Peyer's patch (tissue), 4 donors: ENCODE data around the gene KCNQ1. TPM values are rescaled to one million over a fixed set of nuclear protein-coding genes. Genes with fewer than 3 reads are reported as not detected.

Experiments
- DNase-seq, 3 donors: peaks; one replicate each; pipeline ENCODE4 v3.0.0-alpha.2; 2017 to 2019
- H3K27ac ChIP-seq, 4 donors: fragments of 200-600 bp; sonication (generic); one replicate each; pipeline ENCODE4 v1.5.1; 2016 to 2019
- H3K27me3 ChIP-seq, 2 donors: fragments of 200-600 bp; sonication (generic); one replicate each; pipeline ENCODE4 v1.5.1; 2019
- H3K36me3 ChIP-seq, 3 donors: fragments of 200-600 bp; sonication (generic); one replicate each; pipeline ENCODE4 v1.5.1; 2016 to 2019
- H3K4me1 ChIP-seq, 4 donors: fragments of 200-600 bp; sonication (generic); one replicate each; pipeline ENCODE4 v1.5.1; 2016 to 2019
- H3K4me3 ChIP-seq, 4 donors: fragments of 200-600 bp; sonication (generic); 1 replicate in 3 of 4; 2 replicates in 1 of 4; pipeline ENCODE4 v1.5.1; 2016 to 2019; ENCODE audit warnings: mild to moderate bottlenecking in 1 of 4
- H3K9me3 ChIP-seq, 4 donors: fragments of 200-600 bp; sonication (generic); one replicate each; pipeline ENCODE4 v1.5.1; 2016 to 2019; ENCODE audit warnings: mild to moderate bottlenecking in 1 of 4
- POLR2A ChIP-seq, 2 donors: fragments of 450-650 bp; IDR thresholded peaks; one replicate each; pipeline ENCODE4 v1.5.1; 2017; ENCODE audit warnings: antibody characterized with exemption in 2 of 2, mild to moderate bottlenecking in 2 of 2, moderate library complexity in 2 of 2
- total RNA-seq, 4 donors: library from RNA; depleted of rRNA; stranded (reverse); fragments of >200 nt; gene quantifications; one replicate each; pipeline ENCODE4 v1.1.0, GENCODE V29; 2016
- TF ChIP-seq, protein P1 (sequence below), 6 experiments: fragments of 450-650 bp in 4 of 6; fragments of 200-600 bp in 2 of 6; sonication (generic) in 1 of 6; IDR thresholded peaks; one replicate each; pipeline ENCODE4 v1.5.1; 2017 to 2019; ENCODE audit warnings: antibody characterized with exemption in 6 of 6, mild to moderate bottlenecking in 3 of 6, moderate library complexity in 1 of 6

The KCNQ1 gene
- total RNA-seq, 4 donors from 2014 or later: 50.6 to 66.4 (median 54.2) TPM

DNA sequence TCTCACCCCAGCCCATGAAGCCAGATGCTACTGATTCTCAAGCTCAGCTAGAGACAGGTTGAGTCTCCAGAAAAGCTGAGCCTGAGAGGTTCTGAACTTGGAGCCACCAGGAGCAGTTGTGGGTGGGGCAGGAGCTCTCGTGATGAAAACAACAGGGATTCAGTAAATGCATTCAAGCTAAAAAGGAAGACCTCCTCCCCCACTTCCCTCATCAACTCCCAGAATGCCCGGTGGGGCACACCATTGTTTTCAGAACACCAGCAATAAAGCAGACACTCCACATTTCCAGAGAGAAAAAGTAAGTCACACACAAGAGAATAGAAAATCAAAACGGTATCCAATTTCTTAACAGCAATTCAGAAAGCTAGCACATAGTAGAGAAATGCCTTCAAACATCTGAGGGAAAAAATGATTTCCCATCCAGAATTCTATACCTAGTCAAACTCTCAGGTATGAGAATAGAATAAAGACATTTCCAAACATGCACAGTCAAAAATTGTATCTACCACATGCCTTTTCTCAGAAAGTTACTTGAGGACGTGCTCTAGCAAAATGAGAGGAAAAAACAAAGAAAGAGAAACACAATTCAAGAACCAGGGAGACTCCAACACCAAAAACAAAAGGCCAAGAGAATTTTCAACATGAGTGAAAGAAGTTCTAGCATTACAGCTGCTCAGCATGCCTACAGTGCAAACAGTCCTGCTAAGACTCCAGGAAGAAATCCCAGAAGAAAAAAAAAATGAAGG lies 383.9 kb downstream of the KCNQ1 start:
- Histone ChIP-seq H3K9me3 (peaks cover 0 to 6% (median 2%) of the 10 kb centered on the region in 4 donors), H3K4me3 (no peak overlapping the region), H3K27me3 (no peaks in the 10 kb centered on the region), H3K27ac (no peak overlapping the region), H3K36me3 (no peaks in the 10 kb centered on the region), H3K4me1 (peaks cover 0 to 17% (median 0%) of the 10 kb centered on the region in 4 donors)
- DNase-seq: no peak
- TF ChIP-seq POLR2A (IDR thresholded peaks at IDR 0.05): no peak
- TF ChIP-seq, protein P1, sequence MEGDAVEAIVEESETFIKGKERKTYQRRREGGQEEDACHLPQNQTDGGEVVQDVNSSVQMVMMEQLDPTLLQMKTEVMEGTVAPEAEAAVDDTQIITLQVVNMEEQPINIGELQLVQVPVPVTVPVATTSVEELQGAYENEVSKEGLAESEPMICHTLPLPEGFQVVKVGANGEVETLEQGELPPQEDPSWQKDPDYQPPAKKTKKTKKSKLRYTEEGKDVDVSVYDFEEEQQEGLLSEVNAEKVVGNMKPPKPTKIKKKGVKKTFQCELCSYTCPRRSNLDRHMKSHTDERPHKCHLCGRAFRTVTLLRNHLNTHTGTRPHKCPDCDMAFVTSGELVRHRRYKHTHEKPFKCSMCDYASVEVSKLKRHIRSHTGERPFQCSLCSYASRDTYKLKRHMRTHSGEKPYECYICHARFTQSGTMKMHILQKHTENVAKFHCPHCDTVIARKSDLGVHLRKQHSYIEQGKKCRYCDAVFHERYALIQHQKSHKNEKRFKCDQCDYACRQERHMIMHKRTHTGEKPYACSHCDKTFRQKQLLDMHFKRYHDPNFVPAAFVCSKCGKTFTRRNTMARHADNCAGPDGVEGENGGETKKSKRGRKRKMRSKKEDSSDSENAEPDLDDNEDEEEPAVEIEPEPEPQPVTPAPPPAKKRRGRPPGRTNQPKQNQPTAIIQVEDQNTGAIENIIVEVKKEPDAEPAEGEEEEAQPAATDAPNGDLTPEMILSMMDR (IDR thresholded peaks at IDR 0.05): no peak

GRCh38 chr11:2830030-2830812 lies 385.4 kb downstream of the KCNQ1 start:
- H3K27me3 ChIP-seq: no peaks in the 10 kb centered on the region
- no peak for TF ChIP-seq POLR2A (IDR thresholded peaks at IDR 0.05)
- TF ChIP-seq, protein P1 (IDR thresholded peaks at IDR 0.05): no peak
- no peak for DNase-seq
- H3K36me3 ChIP-seq: no peaks in the 10 kb centered on the region
- peaks cover 0 to 14% (median 0%) of the 10 kb centered on the region in 4 donors for H3K4me1 ChIP-seq
- H3K4me3 ChIP-seq: no peak overlapping the region
- no peak overlapping the region for H3K27ac ChIP-seq
- peaks cover 0 to 6% (median 2%) of the 10 kb centered on the region in 4 donors for H3K9me3 ChIP-seq

GRCh38 chr11:2830886-2831285 lies 386.1 kb downstream of the KCNQ1 start:
- DNase-seq: no peak
- peaks cover 0 to 7% (median 0%) of the 10 kb centered on the region in 4 donors for H3K4me1 ChIP-seq
- H3K36me3 ChIP-seq: no peaks in the 10 kb centered on the region
- H3K4me3 ChIP-seq: no peak overlapping the region
- peaks cover 0 to 6% (median 2%) of the 10 kb centered on the region in 4 donors for H3K9me3 ChIP-seq
- no peak overlapping the region for H3K27ac ChIP-seq
- no peak for TF ChIP-seq POLR2A (IDR thresholded peaks at IDR 0.05)
- TF ChIP-seq, protein P1 (IDR thresholded peaks at IDR 0.05): no peak
- H3K27me3 ChIP-seq: no peaks in the 10 kb centered on the region

DNA sequence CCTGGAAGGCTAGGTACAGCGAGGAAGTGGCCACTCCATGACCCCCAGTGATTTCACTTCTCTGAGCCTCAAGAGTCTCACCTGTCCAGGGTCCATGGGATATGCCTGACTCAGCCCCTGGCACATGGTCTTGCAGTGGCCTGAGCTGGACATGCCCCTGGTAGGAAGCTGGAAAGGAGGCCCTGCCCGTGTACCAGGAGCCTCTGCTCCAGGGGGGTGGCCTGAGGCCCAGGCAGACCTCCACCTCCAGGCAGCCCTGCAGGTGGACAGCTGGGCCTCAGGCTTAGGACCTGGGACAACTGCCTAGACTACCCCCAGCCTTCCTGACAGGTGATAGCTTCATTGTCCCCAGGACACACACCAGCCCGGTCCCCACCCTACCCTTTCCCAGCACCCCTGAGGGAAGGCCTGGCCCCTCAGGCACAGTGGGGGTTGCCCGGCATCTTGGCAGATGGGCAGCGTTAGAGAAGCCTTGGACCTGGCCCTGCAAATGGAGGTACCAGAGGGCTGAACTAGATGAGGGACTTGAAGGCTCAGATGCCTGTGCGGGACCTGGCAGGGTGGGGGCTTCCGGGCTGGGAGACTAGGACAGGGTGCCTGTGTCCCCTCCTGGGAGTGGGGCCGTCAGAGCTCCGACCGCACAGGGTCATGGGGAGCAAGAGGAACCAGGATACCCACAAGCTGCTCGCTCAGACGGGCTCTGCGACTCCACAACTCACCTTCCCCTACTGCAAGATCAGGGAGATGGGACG lies 387.1 kb downstream of the KCNQ1 start:
- no peaks in the 10 kb centered on the region for H3K27me3 ChIP-seq

GRCh38 chr11:2832533-2833020 lies 387.8 kb downstream of the KCNQ1 start:
- no peaks in the 10 kb centered on the region for H3K36me3 ChIP-seq
- H3K4me3 ChIP-seq: no peak overlapping the region
- peaks cover 0 to 6% (median 0%) of the 10 kb centered on the region in 4 donors for H3K9me3 ChIP-seq
- no peak overlapping the region for H3K27ac ChIP-seq
- no peak for DNase-seq
- no peaks in the 10 kb centered on the region for H3K4me1 ChIP-seq
- TF ChIP-seq, protein P1 (IDR thresholded peaks at IDR 0.05): no peak
- no peak for TF ChIP-seq POLR2A (IDR thresholded peaks at IDR 0.05)
- H3K27me3 ChIP-seq: no peaks in the 10 kb centered on the region

More for the DNA sequence above, 387.1 kb downstream of the KCNQ1 start:
- Histone ChIP-seq H3K4me1 (no peaks in the 10 kb centered on the region), H3K9me3 (peaks cover 0 to 6% (median 0%) of the 10 kb centered on the region in 4 donors), H3K4me3 (no peak overlapping the region), H3K27ac (no peak overlapping the region), H3K36me3 (no peaks in the 10 kb centered on the region)
- DNase-seq: no peak
- TF ChIP-seq, protein P1 (IDR thresholded peaks at IDR 0.05): no peak
- TF ChIP-seq POLR2A (IDR thresholded peaks at IDR 0.05): no peak
